Stimulated activated CD8-positive, alpha-beta memory T cell treated with anti-CD3 and anti-CD28 coated beads, Interleukin-12 subunit alpha, Interleukin-12 subunit beta, amount 100 ng/mL, for 4 hours (primary cell): ENCODE measurements around the gene ITM2C.

ENCODE experiments used
- DNase-seq: peaks from one replicate; pipeline ENCODE4 v3.0.0-alpha.2; 2020; ENCODE audit warnings: low read depth

ITM2C gene

GRCh38 chr2:230850358-230850658 lies 14.4 kb upstream of the ITM2C start:
- DNase-seq = no peak

- DNase-seq = no peak
These were observed 12.6 kb upstream of the ITM2C start for GRCh38 chr2:230852113-230852512.

GRCh38 chr2:230861552-230862255 lies 3.0 kb upstream of the ITM2C start:
- no peak for DNase-seq

GRCh38 chr2:230862292-230862691 lies 2.5 kb upstream of the ITM2C start:
- no peak for DNase-seq

GRCh38 chr2:230863031-230863430 lies 1.7 kb upstream of the ITM2C start:
- no peak for DNase-seq

GRCh38 chr2:230863442-230864121 lies 1.2 kb upstream of the ITM2C start:
- DNase-seq = no peak

- no peak for DNase-seq
These were observed 579 bp upstream of the ITM2C start for GRCh38 chr2:230864122-230864604.

GRCh38 chr2:230865307-230865765 lies 594 bp downstream of the ITM2C start:
- no peak for DNase-seq

- no peak for DNase-seq
These were observed 1.3 kb downstream of the ITM2C start for GRCh38 chr2:230865766-230866755.

GRCh38 chr2:230866756-230867523 lies 2.2 kb downstream of the ITM2C start:
- DNase-seq = no peak

- DNase-seq = no peak
These were observed 3.6 kb downstream of the ITM2C start for GRCh38 chr2:230868161-230868946.

- DNase-seq = no peak
These were observed 4.5 kb downstream of the ITM2C start for GRCh38 chr2:230868947-230869913.

- DNase-seq = no peak
These were observed 5.3 kb downstream of the ITM2C start for GRCh38 chr2:230869914-230870543.

GRCh38 chr2:230870544-230871360 lies 6.0 kb downstream of the ITM2C start:
- no peak for DNase-seq

- no peak for DNase-seq
These were observed 6.8 kb downstream of the ITM2C start for GRCh38 chr2:230871361-230872150.

GRCh38 chr2:230872151-230872967 lies 7.6 kb downstream of the ITM2C start:
- no peak for DNase-seq
